HEK293 (cell line): Measurements from ENCODE around the gene TAS1R1.
A peak's percentile ranks its signal among the peaks of the same experiment; 100 is the strongest.

ENCODE experiments used
- CTCF ChIA-PET: fragments of 350-600 bp; formaldehyde crosslinking; extraction: SDS; loops from one replicate; lab custom pipeline; 2021; ENCODE audit warnings: antibody characterized with exemption; lab: Yijun Ruan, JAX
- POLR2A ChIA-PET: fragments of 300-600 bp; formaldehyde crosslinking; extraction: SDS; loops from one replicate; lab custom pipeline; 2020; ENCODE audit warnings: antibody characterized with exemption, inconsistent platforms; lab: Yijun Ruan, JAX
- H3K27ac ChIP-seq: fragments of 200-500 bp; sonication (Bioruptor generic); 2 replicates; pipeline ENCODE4 v1.5.1; 2014; ENCODE audit warnings: low read depth, low read length, control low read depth, inconsistent platforms; ENCODE audit errors: extremely low read depth
- H3K36me3 ChIP-seq, 2 experiments: fragments of 200-500 bp in 1 of 2; sonication (Bioruptor generic) in 1 of 2; 1 replicate in 1 of 2; 2 replicates in 1 of 2; pipeline ENCODE4 v1.5.1; 2014 to 2017; ENCODE audit warnings: inconsistent platforms in 2 of 2, low read length in 2 of 2; ENCODE audit not compliant: control insufficient read depth in 2 of 2, insufficient read depth in 1 of 2
- H3K4me1 ChIP-seq: fragments of 200-500 bp; sonication (Bioruptor generic); 2 replicates; pipeline ENCODE4 v1.5.1; 2014; ENCODE audit warnings: mild to moderate bottlenecking, low read length, inconsistent platforms; ENCODE audit not compliant: control insufficient read depth, insufficient read depth
- H3K4me3 ChIP-seq: 2 replicates; pipeline ENCODE4 v1.5.1; 2011; ENCODE audit warnings: low read depth, mild to moderate bottlenecking, control low read depth, low read length, moderate library complexity
- H3K9me3 ChIP-seq: fragments of 200-500 bp; sonication (Bioruptor generic); 2 replicates; pipeline ENCODE4 v1.5.1; 2014; ENCODE audit warnings: low read depth, low read length, inconsistent platforms; ENCODE audit not compliant: control insufficient read depth, insufficient read depth
- GFI1B ChIP-seq: fragments of 450-650 bp; formaldehyde crosslinking; IDR thresholded peaks from 2 replicates; pipeline ENCODE4 v1.5.1; 2016; ENCODE audit warnings: missing biosample characterization, missing genetic modification characterization
- GLI4 ChIP-seq: fragments of 450-650 bp; formaldehyde crosslinking; IDR thresholded peaks from 2 replicates; pipeline ENCODE4 v1.5.1; 2016; ENCODE audit warnings: missing biosample characterization, missing genetic modification characterization
- IKZF3 ChIP-seq: fragments of 450-650 bp; IDR thresholded peaks from 2 replicates; pipeline ENCODE4 v1.5.0; 2018; ENCODE audit warnings: missing biosample characterization, mild to moderate bottlenecking, missing genetic modification characterization, moderate library complexity
- KLF9 ChIP-seq: fragments of 450-650 bp; formaldehyde crosslinking; IDR thresholded peaks from 2 replicates; pipeline ENCODE4 v1.5.1; 2016; ENCODE audit warnings: missing biosample characterization, missing genetic modification characterization, low read depth
- MZF1 ChIP-seq: fragments of 450-650 bp; formaldehyde crosslinking; IDR thresholded peaks from 2 replicates; pipeline ENCODE4 v1.5.1; 2017; ENCODE audit warnings: missing biosample characterization, missing genetic modification characterization, borderline replicate concordance
- SCRT2 ChIP-seq: fragments of 450-650 bp; formaldehyde crosslinking; IDR thresholded peaks from 2 replicates; pipeline ENCODE4 v1.5.1; 2016; ENCODE audit warnings: missing biosample characterization, missing genetic modification characterization
- SETDB1 ChIP-seq: IDR thresholded peaks from one replicate; pipeline ENCODE4 v1.6.1; 2017; ENCODE audit warnings: mild to moderate bottlenecking, low read length, moderate library complexity, mixed read lengths; ENCODE audit not compliant: insufficient read length
- SP3 ChIP-seq: fragments of 450-650 bp; formaldehyde crosslinking; IDR thresholded peaks from 2 replicates; pipeline ENCODE4 v1.5.1; 2016; ENCODE audit warnings: missing biosample characterization, missing genetic modification characterization
- ZNF354C ChIP-seq: fragments of 450-650 bp; formaldehyde crosslinking; IDR thresholded peaks from 2 replicates; pipeline ENCODE4 v1.5.1; 2016; ENCODE audit warnings: missing biosample characterization, missing genetic modification characterization, low read depth, borderline replicate concordance
- ZNF426 ChIP-seq: fragments of 450-650 bp; formaldehyde crosslinking; IDR thresholded peaks from 2 replicates; pipeline ENCODE4 v1.5.1; 2017; ENCODE audit warnings: missing biosample characterization, missing genetic modification characterization, mild to moderate bottlenecking, inconsistent platforms, moderate library complexity
- ZNF549 ChIP-seq: fragments of 450-650 bp; IDR thresholded peaks from 2 replicates; pipeline ENCODE4 v1.5.1; 2018; ENCODE audit warnings: missing biosample characterization, missing genetic modification characterization, mild to moderate bottlenecking, inconsistent platforms, moderate library complexity
- ZNF658 ChIP-seq: fragments of 450-650 bp; formaldehyde crosslinking; IDR thresholded peaks from 2 replicates; pipeline ENCODE4; 2016; ENCODE audit warnings: missing biosample characterization, missing genetic modification characterization
- ZNF664 ChIP-seq: fragments of 450-650 bp; formaldehyde crosslinking; IDR thresholded peaks from 2 replicates; pipeline ENCODE4 v1.5.1; 2016; ENCODE audit warnings: missing biosample characterization, missing genetic modification characterization
- ZNF707 ChIP-seq: fragments of 450-650 bp; formaldehyde crosslinking; IDR thresholded peaks from 2 replicates; pipeline ENCODE4 v1.5.1; 2016; ENCODE audit warnings: missing biosample characterization, missing genetic modification characterization
- TF ChIP-seq, protein P1 (sequence below): fragments of 450-650 bp; formaldehyde crosslinking; IDR thresholded peaks from 2 replicates; pipeline ENCODE4 v1.5.1; 2016; ENCODE audit warnings: missing biosample characterization, missing genetic modification characterization
- TF ChIP-seq, protein P2 (sequence below): fragments of 450-650 bp; formaldehyde crosslinking; IDR thresholded peaks from 2 replicates; pipeline ENCODE4 v1.5.1; 2016; ENCODE audit warnings: missing biosample characterization, missing genetic modification characterization
- TF ChIP-seq, protein P3 (sequence below): fragments of 450-650 bp; formaldehyde crosslinking; IDR thresholded peaks from 2 replicates; pipeline ENCODE4 v1.5.1; 2016; ENCODE audit warnings: missing biosample characterization, missing genetic modification characterization
- TF ChIP-seq, protein P4 (sequence below): fragments of 450-650 bp; formaldehyde crosslinking; IDR thresholded peaks from 2 replicates; pipeline ENCODE4 v1.5.1; 2016; ENCODE audit warnings: missing biosample characterization, missing genetic modification characterization

Gene TAS1R1

DNA sequence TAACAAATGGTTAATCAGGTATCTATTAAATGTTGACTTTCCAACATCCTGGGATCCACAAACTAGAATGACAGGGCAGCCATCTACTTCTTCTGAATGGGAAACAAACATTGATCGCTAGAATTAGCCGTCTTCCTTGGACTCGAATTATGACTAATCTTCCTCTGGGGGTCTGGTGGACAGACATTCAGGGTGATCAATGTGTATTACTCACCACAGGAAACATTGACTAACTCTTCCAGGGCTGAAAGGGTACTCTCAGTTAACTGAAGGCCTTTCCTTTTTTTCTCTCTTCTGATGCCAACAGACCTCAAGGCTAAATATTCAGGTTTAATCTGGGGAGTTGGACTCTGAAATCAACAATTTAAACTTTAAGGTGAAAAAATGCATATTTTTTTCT lies 10.3 kb upstream of the TAS1R1 start:
- peaks cover 48 to 95% of the 10 kb centered on the region in 2 experiments for H3K36me3 ChIP-seq

DNA sequence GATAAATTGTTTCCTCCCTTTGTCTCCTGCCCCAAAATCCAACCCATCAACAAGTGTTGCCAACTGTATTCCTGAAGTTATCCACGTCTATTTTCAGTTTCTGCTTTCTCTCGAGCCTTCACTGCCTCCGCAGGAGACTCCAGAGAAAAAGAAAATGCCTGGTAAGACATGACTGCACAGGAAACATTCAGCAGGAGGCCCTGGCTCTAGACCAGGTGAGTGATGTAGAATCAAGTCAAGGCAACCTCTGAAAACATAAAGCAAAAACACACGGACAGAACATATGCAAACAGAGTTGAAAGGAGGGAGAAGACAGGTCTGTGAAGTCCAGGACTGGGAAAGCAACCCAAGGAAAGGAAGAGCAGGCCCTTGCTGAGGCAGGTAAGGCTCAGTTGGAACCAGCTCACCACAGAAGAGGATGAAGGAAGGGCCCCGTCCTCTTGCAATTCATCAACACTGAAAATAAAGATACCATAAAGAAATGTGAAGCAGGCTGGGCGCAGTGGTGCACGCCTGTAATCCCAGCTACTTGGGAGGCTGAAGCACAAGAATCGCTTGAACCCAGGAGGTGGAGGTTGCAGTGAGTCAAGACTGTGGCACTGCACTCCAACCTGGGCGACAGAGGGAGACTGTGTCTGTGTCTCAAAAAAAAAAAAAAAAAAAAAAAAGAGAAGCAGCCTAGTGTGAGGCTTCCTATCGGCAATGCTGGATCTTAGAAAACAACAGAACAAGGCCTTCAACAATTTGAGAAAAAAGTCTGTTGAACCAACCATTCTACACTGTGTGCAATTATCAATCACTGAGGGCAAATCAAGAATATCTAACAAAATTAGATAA lies 9.6 kb upstream of the TAS1R1 start:
- Histone ChIP-seq H3K4me1 (no peaks in the 10 kb centered on the region), H3K4me3 (no peak overlapping the region), H3K27ac (no peak overlapping the region), H3K36me3 (peaks cover 46 to 98% of the 10 kb centered on the region in 2 experiments), H3K9me3 (no peaks in the 10 kb centered on the region)
- ChIA-PET CTCF (no interaction called here), POLR2A (no interaction called here)
- TF ChIP-seq ZNF549 (tag by site-specific recombination) (no peak), MZF1 (tag by site-specific recombination) (no peak), SETDB1 (no peak), ZNF664 (tag by site-specific recombination) (no peak), ZNF354C (no peak), SCRT2 (tag by site-specific recombination) (peak; percentile 32; the same call in 1 of the 2 replicates), ZNF707 (tag by site-specific recombination) (no peak)

More for the DNA sequence above, 10.3 kb upstream of the TAS1R1 start:
- H3K4me1 ChIP-seq: no peaks in the 10 kb centered on the region
- H3K27ac ChIP-seq: no peak overlapping the region
- CTCF ChIA-PET: no interaction called here
- TF ChIP-seq, protein P1, sequence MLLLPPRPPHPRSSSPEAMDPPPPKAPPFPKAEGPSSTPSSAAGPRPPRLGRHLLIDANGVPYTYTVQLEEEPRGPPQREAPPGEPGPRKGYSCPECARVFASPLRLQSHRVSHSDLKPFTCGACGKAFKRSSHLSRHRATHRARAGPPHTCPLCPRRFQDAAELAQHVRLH (tag by site-specific recombination): no peak
- TF ChIP-seq, protein P2, sequence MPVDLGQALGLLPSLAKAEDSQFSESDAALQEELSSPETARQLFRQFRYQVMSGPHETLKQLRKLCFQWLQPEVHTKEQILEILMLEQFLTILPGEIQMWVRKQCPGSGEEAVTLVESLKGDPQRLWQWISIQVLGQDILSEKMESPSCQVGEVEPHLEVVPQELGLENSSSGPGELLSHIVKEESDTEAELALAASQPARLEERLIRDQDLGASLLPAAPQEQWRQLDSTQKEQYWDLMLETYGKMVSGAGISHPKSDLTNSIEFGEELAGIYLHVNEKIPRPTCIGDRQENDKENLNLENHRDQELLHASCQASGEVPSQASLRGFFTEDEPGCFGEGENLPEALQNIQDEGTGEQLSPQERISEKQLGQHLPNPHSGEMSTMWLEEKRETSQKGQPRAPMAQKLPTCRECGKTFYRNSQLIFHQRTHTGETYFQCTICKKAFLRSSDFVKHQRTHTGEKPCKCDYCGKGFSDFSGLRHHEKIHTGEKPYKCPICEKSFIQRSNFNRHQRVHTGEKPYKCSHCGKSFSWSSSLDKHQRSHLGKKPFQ: no peak
- TF ChIP-seq SP3 (no peak), ZNF658 (tag by site-specific recombination) (no peak), ZNF426 (tag by site-specific recombination) (no peak), KLF9 (tag by site-specific recombination) (no peak), GFI1B (tag by site-specific recombination) (no peak), GLI4 (tag by site-specific recombination) (no peak), IKZF3 (no peak)
- TF ChIP-seq, protein P3, sequence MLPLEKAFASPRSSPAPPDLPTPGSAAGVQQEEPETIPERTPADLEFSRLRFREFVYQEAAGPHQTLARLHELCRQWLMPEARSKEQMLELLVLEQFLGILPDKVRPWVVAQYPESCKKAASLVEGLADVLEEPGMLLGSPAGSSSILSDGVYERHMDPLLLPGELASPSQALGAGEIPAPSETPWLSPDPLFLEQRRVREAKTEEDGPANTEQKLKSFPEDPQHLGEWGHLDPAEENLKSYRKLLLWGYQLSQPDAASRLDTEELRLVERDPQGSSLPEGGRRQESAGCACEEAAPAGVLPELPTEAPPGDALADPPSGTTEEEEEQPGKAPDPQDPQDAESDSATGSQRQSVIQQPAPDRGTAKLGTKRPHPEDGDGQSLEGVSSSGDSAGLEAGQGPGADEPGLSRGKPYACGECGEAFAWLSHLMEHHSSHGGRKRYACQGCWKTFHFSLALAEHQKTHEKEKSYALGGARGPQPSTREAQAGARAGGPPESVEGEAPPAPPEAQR: no peak
- TF ChIP-seq, protein P4, sequence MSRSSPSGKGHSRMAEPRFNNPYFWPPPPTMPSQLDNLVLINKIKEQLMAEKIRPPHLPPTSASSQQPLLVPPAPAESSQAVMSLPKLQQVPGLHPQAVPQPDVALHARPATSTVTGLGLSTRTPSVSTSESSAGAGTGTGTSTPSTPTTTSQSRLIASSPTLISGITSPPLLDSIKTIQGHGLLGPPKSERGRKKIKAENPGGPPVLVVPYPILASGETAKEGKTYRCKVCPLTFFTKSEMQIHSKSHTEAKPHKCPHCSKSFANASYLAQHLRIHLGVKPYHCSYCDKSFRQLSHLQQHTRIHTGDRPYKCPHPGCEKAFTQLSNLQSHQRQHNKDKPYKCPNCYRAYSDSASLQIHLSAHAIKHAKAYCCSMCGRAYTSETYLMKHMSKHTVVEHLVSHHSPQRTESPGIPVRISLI (tag by site-specific recombination): no peak
- H3K9me3 ChIP-seq: no peaks in the 10 kb centered on the region
- no peak overlapping the region for H3K4me3 ChIP-seq
- POLR2A ChIA-PET: no interaction called here
